HG03520 (cell line): ENCODE measurements around the gene CDH2.

Experiments used
- ATAC-seq: cut with Tn5 transposase; IDR thresholded peaks from one replicate; pipeline ENCODE4 v1.9.1; 2021; ENCODE audit warnings: mild to moderate bottlenecking, moderate library complexity; ENCODE audit not compliant: unreplicated experiment

Gene CDH2

DNA sequence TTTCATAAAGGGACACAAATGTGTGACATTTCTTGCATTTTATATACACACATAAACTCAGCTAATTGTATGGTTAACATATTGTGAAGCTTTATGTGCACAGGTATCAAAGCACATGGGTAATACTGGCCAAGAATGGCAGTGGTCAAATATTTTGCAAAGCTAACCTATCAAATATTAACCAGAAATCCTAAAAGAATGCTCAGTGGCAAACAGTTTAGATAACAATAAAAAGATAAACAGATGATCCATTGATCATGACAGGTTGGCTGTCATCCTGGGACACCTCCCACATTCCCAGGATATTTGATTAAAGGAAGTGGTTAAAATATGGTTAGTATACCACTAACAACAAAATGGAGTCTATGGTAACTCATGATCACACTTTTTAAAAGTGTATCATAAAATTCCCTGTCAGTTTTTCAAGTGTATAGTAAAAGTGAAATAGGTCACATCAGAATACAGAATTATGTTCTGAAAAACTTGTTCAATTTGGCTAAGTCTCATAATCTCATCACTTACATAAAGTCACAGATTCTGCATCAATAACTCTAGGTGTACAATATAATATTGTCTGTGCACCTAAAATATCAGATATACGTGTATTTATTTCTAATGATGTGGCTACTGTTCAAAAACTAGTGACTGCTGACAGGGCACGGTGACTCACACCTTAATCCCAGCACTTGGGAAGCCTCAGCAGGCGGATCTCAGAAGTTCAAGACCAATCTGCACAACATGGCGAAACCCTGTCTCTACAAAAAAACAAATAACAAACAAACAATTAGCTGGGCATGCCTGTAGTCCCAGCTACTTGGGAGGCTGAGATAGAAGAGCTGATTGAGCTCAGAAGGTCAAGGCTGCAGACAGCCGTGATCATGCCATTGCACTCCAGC lies 48.9 kb downstream of the CDH2 start:
- ATAC-seq = no peak

DNA sequence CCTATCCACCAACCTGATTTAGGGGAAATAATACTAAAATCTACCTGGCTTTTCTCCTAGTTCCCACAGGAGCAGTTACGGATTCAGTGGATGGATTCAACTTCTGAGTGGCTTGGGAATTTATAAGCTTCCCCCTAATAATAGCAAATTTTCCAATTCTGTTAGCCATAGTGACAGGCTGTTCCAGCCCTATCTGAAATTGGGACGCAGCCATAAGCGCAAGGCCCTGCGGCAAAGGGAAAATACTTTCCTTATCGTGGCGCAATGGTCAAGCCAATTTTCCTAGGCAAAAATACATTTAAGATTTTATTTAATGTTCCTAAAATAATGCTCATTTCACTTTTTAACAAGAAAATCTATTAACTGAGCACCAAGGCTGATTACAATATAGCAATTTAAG lies 49.7 kb downstream of the CDH2 start:
- ATAC-seq = no peak

- no peak for ATAC-seq
Measured at GRCh38 chr18:28126768-28127167, 50.2 kb downstream of the CDH2 start.

GRCh38 chr18:28125051-28125450 lies 51.9 kb downstream of the CDH2 start:
- no peak for ATAC-seq

- ATAC-seq = no peak
Measured at GRCh38 chr18:28124131-28125029, 52.5 kb downstream of the CDH2 start.

DNA sequence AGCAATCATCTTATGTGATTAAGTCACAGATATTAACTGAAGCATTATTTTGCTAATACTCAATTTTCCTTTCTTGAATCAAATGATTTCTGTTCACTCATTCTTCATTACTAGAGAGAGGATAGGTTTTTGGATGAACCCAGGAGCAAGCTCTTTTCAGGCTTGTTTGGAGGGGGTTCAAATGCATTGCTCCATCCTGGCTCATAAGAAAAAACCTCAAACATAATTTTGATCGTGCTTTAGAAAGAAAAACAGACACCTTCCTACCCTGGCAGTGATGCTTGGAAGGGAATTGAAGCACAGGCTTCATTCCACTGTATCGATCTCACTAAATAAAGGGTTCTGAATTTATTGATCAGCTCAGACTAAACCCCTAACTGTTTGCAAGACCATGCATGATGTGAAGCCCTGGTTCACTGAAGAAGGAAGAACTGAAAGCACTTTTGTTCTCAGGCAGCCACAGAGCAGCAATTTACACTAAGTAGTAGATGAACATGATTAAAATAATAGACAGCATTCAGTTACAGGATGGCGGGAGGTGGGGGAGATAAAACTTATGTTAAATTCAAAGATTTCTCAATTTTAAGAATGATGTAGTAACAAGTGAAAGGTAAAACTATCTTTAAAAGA lies 53.4 kb downstream of the CDH2 start:
- no peak for ATAC-seq

DNA sequence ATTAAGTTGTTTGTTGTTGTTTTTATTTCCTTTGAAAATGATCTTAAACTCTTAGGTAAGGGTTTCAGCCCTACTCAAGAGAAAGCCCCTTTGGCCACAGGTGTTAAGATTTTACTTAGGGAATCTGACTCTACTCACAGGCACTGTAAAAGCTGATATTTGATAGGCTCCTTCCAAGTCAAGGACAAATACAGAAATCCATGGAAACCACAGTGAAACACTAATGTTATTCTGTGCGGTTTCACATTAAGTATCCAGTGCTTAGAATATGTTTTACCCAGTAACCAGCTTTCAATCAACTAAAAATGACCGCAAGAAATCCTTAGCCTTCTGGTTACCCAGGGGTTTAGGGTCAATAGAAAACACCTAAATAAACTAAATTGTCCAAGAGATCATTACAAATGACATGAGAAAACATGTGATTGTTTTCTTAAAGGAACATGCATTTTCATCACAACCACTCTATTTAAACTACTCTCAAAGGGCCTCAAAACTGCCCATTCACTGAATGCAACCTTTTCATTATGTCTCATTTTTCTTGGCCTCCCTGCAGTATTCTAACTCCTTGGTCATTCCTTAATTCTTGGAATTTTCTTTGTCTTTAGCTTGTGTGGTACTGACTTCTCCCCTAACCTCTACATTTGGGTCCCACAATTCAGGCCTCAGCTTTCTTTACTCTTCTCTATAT lies 56.0 kb downstream of the CDH2 start:
- no peak for ATAC-seq

DNA sequence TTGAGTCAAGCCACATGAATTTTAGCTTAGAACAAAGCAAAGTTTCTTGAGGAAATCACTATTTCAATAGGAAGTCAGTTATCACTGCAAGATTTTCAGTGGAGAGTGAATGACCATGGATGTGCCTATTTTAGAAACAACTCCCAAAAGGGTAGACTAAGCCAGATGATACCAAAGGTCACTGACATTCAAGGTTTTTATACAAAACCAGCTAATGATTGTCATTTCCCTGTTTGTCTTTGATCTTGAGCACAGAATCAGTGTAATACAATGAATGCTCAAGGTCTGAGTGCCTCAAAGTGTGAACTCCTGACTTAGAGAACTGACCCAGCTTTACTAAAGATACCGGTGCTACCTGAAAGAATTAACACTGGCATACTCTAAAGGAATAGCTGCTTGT lies 60.5 kb downstream of the CDH2 start:
- no peak for ATAC-seq

DNA sequence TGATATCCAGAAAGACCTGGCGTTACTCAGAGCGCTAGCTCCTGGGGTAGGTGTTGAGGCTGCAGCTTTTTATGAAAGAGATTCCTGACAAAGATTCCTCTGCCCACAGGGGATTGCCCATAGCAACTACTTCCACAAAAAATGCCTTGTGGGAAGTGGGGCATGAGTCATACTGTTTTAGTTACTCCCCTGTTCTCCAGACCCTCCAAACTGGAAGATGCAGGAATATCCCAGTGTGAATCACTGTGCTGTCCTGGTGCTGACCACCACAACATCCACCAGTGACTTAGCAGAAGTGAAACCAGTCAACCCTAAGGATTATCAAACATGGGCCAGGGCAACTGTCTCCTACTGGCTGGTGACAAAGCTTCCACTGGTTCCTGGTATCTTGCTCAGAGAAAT lies 61.8 kb downstream of the CDH2 start:
- ATAC-seq = no peak

DNA sequence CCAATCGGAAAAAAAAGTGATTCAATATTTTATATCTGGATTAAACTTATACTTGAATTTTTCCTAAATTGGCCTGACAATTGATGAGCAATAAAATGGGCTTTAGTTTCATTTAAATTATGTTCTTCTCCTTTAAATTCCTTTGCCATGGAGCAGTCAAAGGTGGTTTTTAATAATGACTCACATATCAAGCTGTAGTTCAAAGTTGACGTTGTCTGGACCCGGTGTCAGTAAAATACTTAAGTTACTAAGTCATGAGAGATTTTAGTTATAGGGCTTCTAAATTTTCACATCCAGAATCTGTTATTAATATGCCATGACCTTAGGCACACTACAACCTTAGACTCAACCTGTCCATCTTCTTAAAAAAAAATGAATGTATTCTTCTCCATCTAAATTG lies 62.5 kb downstream of the CDH2 start:
- no peak for ATAC-seq

- ATAC-seq = no peak
Measured at GRCh38 chr18:28113271-28114029, 63.5 kb downstream of the CDH2 start.

DNA sequence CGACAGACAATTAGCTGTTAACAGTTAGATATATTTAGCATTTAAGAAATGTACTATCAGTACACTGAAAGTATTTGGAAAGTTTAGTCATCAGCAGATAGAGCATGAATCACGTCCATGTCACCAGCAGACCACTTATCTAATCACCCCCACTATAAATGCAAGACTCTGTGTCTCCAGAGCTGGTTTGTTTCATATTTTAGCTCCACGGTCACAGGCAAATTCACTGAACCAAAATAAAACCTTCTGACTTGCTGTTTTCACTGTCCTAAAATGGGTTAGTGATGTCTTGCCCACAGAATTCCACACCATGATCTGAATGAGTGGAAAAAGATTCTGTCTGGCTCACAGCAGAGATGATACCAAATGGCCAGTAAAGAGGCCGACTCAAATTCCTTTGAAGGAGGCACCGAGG lies 64.9 kb downstream of the CDH2 start:
- no peak for ATAC-seq

DNA sequence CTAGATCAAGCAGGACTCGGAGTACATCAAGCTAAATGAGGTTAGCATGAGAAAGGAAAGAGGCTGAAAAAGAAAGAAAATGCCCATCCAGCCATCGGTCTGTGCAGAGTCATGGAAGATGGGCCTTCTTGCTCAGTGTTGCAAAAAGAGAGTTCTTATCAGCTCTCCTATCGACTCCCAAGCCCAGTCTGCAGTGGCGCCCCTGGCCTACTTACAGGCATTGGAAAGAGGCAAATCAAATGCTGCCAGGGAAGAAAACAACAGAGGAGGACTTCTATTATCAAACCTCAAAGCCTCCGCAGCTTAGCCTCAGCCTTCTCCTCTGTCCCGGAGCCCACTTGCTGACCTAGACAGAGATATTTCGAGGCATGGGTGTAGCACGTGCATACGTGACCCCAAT lies 66.0 kb downstream of the CDH2 start:
- no peak for ATAC-seq

- no peak for ATAC-seq
Measured at GRCh38 chr18:28109781-28110560, 67.0 kb downstream of the CDH2 start.

DNA sequence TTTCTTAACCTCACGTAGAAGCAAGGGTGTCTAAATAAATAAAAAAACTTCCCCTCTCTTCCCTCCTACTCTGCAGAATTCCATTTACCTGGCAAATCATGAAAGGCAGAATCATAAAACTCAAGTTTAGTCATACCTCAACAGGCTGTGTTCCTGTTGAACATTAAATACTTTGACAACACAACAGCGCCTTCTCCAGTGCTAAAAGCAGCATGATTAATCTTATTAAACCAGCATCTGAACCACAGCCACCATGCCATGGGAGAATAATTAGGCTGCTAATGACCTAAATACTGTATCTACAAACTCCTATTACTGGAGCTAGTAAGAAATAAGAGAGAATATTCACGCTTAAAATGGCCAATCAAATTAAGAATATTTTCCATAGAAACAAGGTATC lies 68.1 kb downstream of the CDH2 start:
- no peak for ATAC-seq

GRCh38 chr18:28108254-28108653 lies 68.7 kb downstream of the CDH2 start:
- no peak for ATAC-seq

DNA sequence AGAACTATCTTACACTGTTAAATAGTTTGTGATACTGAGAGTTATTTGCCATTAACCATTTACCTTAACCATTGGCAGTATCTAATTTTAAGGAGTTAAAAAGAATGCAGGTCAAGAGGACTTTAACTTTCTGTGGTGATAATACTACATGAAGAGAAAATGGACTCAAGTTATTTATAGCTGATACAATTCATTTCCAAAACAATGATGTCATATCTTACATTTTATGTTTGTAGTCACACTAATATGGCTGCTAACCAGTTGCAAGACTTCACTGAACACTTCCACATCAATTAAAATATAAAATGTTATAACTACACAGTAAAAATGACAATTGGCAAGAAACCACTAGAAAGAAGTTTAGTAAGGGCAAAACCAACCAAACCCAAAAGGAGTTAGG lies 77.7 kb downstream of the CDH2 start:
- ATAC-seq = no peak

- no peak for ATAC-seq
Measured at GRCh38 chr18:28095631-28096030, 81.3 kb downstream of the CDH2 start.

- ATAC-seq = no peak
Measured at GRCh38 chr18:28095041-28095440, 81.9 kb downstream of the CDH2 start.
